ENCODE results near the gene SPRR4.

Gene SPRR4

DNA sequence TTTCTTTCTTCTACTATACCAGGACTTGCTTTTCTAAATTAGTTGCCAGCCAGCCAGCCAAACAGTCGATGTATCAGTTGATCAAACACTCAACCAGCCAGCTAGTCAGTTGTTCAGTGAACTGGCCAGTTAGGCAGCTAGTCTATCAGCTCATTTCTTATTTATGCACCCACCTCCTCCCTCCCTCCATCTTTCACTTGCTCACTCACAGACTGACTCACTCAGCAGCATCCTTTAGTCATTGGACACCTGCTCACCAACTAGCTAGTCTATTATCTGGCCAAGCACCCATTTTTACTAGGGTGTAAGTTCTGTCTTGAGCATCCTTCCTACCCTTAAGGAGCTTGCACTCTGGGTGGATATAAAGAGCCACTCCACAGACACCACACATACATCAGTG is 5.9 kb upstream of the SPRR4 start:
- H3K27me3 ChIP-seq, result peaks cover 24% of the 10 kb centered on the region
- no peak overlapping the region for H3K27ac ChIP-seq
- H3K36me3 ChIP-seq, result no peaks in the 10 kb centered on the region
- no peaks in the 10 kb centered on the region for H3K4me1 ChIP-seq (ENCODE audit: control insufficient read depth in 1 of 2, insufficient read depth in 1 of 2, low read depth in 1 of 2, low read length in 1 of 2)
- H3K4me3 ChIP-seq (ENCODE audit: low read depth in 1 of 2, low read length in 1 of 2), result no peak overlapping the region
- TF ChIP-seq CTCF (IDR thresholded peaks at IDR 0.05), result no peak
- H3K9me3 ChIP-seq, result no peaks in the 10 kb centered on the region

- Histone ChIP-seq H3K36me3 (no peaks in the 10 kb centered on the region), H3K9me3 (no peaks in the 10 kb centered on the region), H3K4me3 (ENCODE audit: low read depth in 1 of 2, low read length in 1 of 2) (no peak overlapping the region), H3K4me1 (ENCODE audit: control insufficient read depth in 1 of 2, insufficient read depth in 1 of 2, low read depth in 1 of 2, low read length in 1 of 2) (no peaks in the 10 kb centered on the region), H3K27me3 (peaks cover 21% of the 10 kb centered on the region), H3K27ac (no peak overlapping the region)
- no peak for TF ChIP-seq CTCF (IDR thresholded peaks at IDR 0.05)
Measured at GRCh38 chr1:152965853-152966252, 4.6 kb upstream of the SPRR4 start.

DNA sequence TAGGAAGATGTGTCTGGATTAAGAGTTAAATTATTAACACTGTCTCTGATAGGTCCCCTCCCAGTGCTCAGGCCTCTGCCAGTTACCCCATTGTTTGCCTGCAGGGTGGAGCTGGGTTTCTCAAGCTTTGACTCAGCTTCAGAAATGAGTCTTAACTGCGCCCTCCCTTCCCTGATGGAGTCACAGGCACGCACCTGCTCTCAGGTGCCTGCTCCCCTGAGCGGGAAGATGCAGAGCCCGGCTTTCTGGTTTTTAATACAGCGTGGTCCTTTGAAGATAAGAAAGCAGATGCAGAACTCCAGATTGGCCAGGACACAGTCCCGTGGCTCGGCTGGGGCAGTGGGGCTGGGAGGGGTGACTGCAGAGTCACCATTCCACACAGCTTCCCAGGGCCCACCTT is 3.2 kb upstream of the SPRR4 start:
- H3K27ac ChIP-seq, result no peak overlapping the region
- no peaks in the 10 kb centered on the region for H3K9me3 ChIP-seq
- H3K27me3 ChIP-seq, result peaks cover 21% of the 10 kb centered on the region
- no peak overlapping the region for H3K4me3 ChIP-seq (ENCODE audit: low read depth in 1 of 2, low read length in 1 of 2)
- no peak for TF ChIP-seq CTCF (IDR thresholded peaks at IDR 0.05)
- H3K4me1 ChIP-seq (ENCODE audit: control insufficient read depth in 1 of 2, insufficient read depth in 1 of 2, low read depth in 1 of 2, low read length in 1 of 2), result no peaks in the 10 kb centered on the region
- no peaks in the 10 kb centered on the region for H3K36me3 ChIP-seq

DNA sequence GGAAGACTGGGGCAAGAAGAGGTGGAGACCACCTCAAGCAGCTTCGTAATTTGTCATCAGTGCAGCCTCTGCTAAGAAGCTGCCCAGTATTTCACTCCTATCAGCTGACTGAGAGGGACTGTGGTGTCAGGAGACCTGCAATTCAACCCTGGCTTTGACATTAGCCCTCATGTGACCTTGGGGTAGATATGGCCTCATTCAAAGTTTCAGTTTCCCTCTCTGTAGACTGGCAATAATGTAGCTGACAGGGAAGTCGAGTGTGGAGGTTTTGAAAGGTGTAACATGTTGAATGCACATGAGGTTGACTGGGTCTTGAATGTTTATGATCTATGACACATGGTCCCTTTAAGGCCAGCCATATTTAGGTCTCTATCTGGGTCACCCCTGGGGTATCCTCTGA is 2.2 kb upstream of the SPRR4 start:
- Histone ChIP-seq H3K4me3 (ENCODE audit: low read depth in 1 of 2, low read length in 1 of 2) (no peak overlapping the region), H3K36me3 (no peaks in the 10 kb centered on the region), H3K4me1 (ENCODE audit: control insufficient read depth in 1 of 2, insufficient read depth in 1 of 2, low read depth in 1 of 2, low read length in 1 of 2) (no peaks in the 10 kb centered on the region), H3K27ac (no peak overlapping the region), H3K9me3 (no peaks in the 10 kb centered on the region), H3K27me3 (peaks cover 21% of the 10 kb centered on the region)
- no peak for TF ChIP-seq CTCF (IDR thresholded peaks at IDR 0.05)

DNA sequence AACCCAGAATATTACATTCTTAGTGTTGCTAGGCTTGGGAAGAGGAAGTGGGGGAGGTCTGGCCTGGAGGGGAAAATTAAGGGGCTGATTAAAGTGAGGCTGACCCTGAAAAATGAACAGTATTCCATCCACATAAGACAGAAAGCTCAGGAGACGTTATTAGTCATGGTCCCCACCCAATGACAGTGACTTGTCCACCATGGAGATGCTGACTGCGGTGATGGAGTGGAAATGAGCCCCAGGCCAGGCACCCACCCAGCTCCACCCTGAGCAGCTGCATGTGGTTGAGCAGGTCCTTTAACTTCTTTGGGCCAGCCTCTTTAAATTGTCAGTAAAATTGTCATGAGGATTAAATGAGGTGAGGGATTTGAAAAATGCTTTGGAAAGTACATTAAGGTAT is 1.4 kb upstream of the SPRR4 start:
- Histone ChIP-seq H3K27me3 (peaks cover 21% of the 10 kb centered on the region), H3K27ac (no peak overlapping the region), H3K4me3 (ENCODE audit: low read depth in 1 of 2, low read length in 1 of 2) (no peak overlapping the region), H3K36me3 (no peaks in the 10 kb centered on the region), H3K9me3 (no peaks in the 10 kb centered on the region), H3K4me1 (ENCODE audit: control insufficient read depth in 1 of 2, insufficient read depth in 1 of 2, low read depth in 1 of 2, low read length in 1 of 2) (no peaks in the 10 kb centered on the region)
- no peak for TF ChIP-seq CTCF (IDR thresholded peaks at IDR 0.05)

Measured in neutrophil (primary cell).